Naive thymus-derived CD4-positive, alpha-beta T cell (primary cell): ENCODE data around the gene CCNYL1. TPM values are rescaled to one million over a fixed set of nuclear protein-coding genes. Genes with fewer than 3 reads are reported as not detected.

Source experiments
- ATAC-seq: fragments of 150-1000 bp; cut with Tn5 transposase; 2 replicates; pipeline ENCODE4 v1.10.0; 2021; ENCODE audit warnings: mild to moderate bottlenecking, moderate library complexity
- CTCF ChIA-PET: fragments of 350-600 bp; sonication (Branson Sonifier 250); formaldehyde crosslinking; loops from one replicate; lab custom pipeline; 2021; ENCODE audit warnings: antibody characterized with exemption; lab: Charles Lee
- POLR2A ChIA-PET: fragments of 350-600 bp; sonication (Branson Sonifier 250); formaldehyde crosslinking; loops from one replicate; lab custom pipeline; 2021; ENCODE audit warnings: antibody characterized with exemption, inconsistent platforms; lab: Charles Lee
- DNase-seq, 9 donors: peaks; one replicate each; pipeline versions ENCODE4 v3.0.0 to v3.0.0-alpha.2; 2020 to 2022; ENCODE audit warnings: mixed read lengths in 1 of 9
- H3K27ac ChIP-seq: one replicate; pipeline ENCODE4 v1.7.0; 2013; ENCODE audit warnings: mild to moderate bottlenecking, low read depth, low read length, moderate library complexity
- H3K27me3 ChIP-seq, 2 donors: one replicate each; pipeline ENCODE4 v1.7.0; 2013; ENCODE audit warnings: low read length in 2 of 2, mild to moderate bottlenecking in 2 of 2, moderate library complexity in 2 of 2; ENCODE audit not compliant: control insufficient read depth in 2 of 2, insufficient read depth in 2 of 2
- H3K36me3 ChIP-seq, 3 experiments: 1 replicate in 2 of 3; 2 replicates in 1 of 3; pipeline ENCODE4 v1.7.0; 2013; ENCODE audit warnings: low read length in 3 of 3, mild to moderate bottlenecking in 3 of 3, moderate library complexity in 1 of 3; ENCODE audit not compliant: insufficient read depth in 3 of 3, control insufficient read depth in 2 of 3
- H3K4me1 ChIP-seq, 2 donors: one replicate each; pipeline ENCODE4 v1.7.0; 2013; ENCODE audit warnings: low read length in 2 of 2, mild to moderate bottlenecking in 2 of 2, moderate library complexity in 1 of 2; ENCODE audit not compliant: control insufficient read depth in 2 of 2, insufficient read depth in 2 of 2
- H3K4me3 ChIP-seq: 2 replicates; pipeline ENCODE4 v1.7.0; 2013; ENCODE audit warnings: mild to moderate bottlenecking, low read length
- H3K9me3 ChIP-seq, 3 experiments: 1 replicate in 2 of 3; 2 replicates in 1 of 3; pipeline ENCODE4 v1.7.0; 2013; ENCODE audit warnings: low read length in 3 of 3; ENCODE audit not compliant: control insufficient read depth in 2 of 3
- H3K27ac Mint-ChIP-seq, 9 donors: one replicate each; pipeline ENCODE4 v1.8.0; 2020 to 2022; ENCODE audit warnings: mixed read lengths in 9 of 9, mild to moderate bottlenecking in 8 of 9, moderate library complexity in 5 of 9, inconsistent platforms in 2 of 9
- H3K27me3 Mint-ChIP-seq, 5 donors: one replicate each; pipeline ENCODE4 v1.8.0; 2021 to 2022; ENCODE audit warnings: mixed read lengths in 5 of 5, mild to moderate bottlenecking in 1 of 5
- H3K36me3 Mint-ChIP-seq, 5 donors: one replicate each; pipeline ENCODE4 v1.8.0; 2020 to 2022; ENCODE audit warnings: mixed read lengths in 5 of 5, mild to moderate bottlenecking in 3 of 5, inconsistent platforms in 1 of 5
- H3K4me1 Mint-ChIP-seq, 7 donors: one replicate each; pipeline ENCODE4 v1.8.0; 2020 to 2022; ENCODE audit warnings: mixed read lengths in 7 of 7, mild to moderate bottlenecking in 3 of 7, inconsistent platforms in 1 of 7
- H3K4me3 Mint-ChIP-seq, 10 donors: one replicate each; pipeline ENCODE4 v1.8.0; 2020 to 2022; ENCODE audit warnings: mild to moderate bottlenecking in 10 of 10, mixed read lengths in 10 of 10, moderate library complexity in 6 of 10, inconsistent platforms in 2 of 10
- H3K9me3 Mint-ChIP-seq, 11 donors: one replicate each; pipeline ENCODE4 v1.8.0; 2020 to 2022; ENCODE audit warnings: mixed read lengths in 11 of 11, mild to moderate bottlenecking in 4 of 11, inconsistent platforms in 1 of 11, moderate library complexity in 1 of 11
- intact Hi-C, 2 donors: fragments of 100-400 bp; cut with micrococcal nuclease; formaldehyde crosslinking; loops; one replicate each; pipeline ENCODE4 v1.15.1; 2023
- polyA plus RNA-seq, 2 donors: library from polyadenylated mRNA; unstranded; fragments of 300-500 nt; fragmentation: Illumina TruSeq; gene quantifications; one replicate each; pipeline ENCODE4 v1.2.3, GENCODE V29; 2021
- total RNA-seq, 6 experiments: library from RNA in 5 of 6; stranded (reverse) in 5 of 6; gene quantifications; 1 replicate in 5 of 6; 2 replicates in 1 of 6; pipeline ENCODE4 v1.2.3 and lab custom pipeline; 2021 to 2026

The CCNYL1 gene
- total and polyA plus RNA-seq, 7 experiments from 2014 or later: 1.7 to 16.7 (median 9.5) TPM

- H3K36me3 Mint-ChIP-seq: no peaks in the 10 kb centered on the region
- no peaks in the 10 kb centered on the region for H3K9me3 ChIP-seq
- ATAC-seq (peak; percentile 3), DNase-seq (peak in 4 of 9 donors; percentile 11 to 48 (median 27))
- H3K4me1 ChIP-seq: peaks cover 20 to 24% of the 10 kb centered on the region in 2 donors
- H3K36me3 ChIP-seq: no peaks in the 10 kb centered on the region
- H3K27me3 ChIP-seq: peaks cover 0 to 3% of the 10 kb centered on the region in 2 donors
- intact Hi-C loops: loop anchor here (1.0 to 5.0 kb wide), 7 partner anchors 58 to 498 kb away; partner anchors contain the start of genes METTL21A (in 2 of the 2), CCNYL1 (in 1 of the 2), CREB1 (in 1 of the 2) and PIKFYVE (in 1 of the 2)
- ChIA-PET POLR2A (interaction anchor here (1.5 kb wide), 2 partner anchors 57 to 58 kb away, joined by 3 to 5 read pairs; partner anchors contain the start of gene CCNYL1), CTCF (interaction anchor here (0.5 to 1.3 kb wide), 2 partner anchors 23 to 252 kb away, joined by 3 read pairs; no protein-coding TSS in a partner anchor)
- peaks cover 22 to 70% (median 26%) of the 10 kb centered on the region in 5 donors for H3K27me3 Mint-ChIP-seq
- H3K27ac Mint-ChIP-seq: no peak overlapping the region
- H3K27ac ChIP-seq: no peak overlapping the region
- peaks cover 0 to 1% (median 0%) of the 10 kb centered on the region in 11 donors for H3K9me3 Mint-ChIP-seq
- H3K4me3 ChIP-seq: peak overlapping the region; percentile 63
- H3K4me1 Mint-ChIP-seq: peaks cover 9 to 37% (median 29%) of the 10 kb centered on the region in 7 donors
- peak overlapping the region; percentile 82 to 97 (median 86) for H3K4me3 Mint-ChIP-seq
Observed at GRCh38 chr2:207768866-207769596, 57.6 kb downstream of the CCNYL1 start.

DNA sequence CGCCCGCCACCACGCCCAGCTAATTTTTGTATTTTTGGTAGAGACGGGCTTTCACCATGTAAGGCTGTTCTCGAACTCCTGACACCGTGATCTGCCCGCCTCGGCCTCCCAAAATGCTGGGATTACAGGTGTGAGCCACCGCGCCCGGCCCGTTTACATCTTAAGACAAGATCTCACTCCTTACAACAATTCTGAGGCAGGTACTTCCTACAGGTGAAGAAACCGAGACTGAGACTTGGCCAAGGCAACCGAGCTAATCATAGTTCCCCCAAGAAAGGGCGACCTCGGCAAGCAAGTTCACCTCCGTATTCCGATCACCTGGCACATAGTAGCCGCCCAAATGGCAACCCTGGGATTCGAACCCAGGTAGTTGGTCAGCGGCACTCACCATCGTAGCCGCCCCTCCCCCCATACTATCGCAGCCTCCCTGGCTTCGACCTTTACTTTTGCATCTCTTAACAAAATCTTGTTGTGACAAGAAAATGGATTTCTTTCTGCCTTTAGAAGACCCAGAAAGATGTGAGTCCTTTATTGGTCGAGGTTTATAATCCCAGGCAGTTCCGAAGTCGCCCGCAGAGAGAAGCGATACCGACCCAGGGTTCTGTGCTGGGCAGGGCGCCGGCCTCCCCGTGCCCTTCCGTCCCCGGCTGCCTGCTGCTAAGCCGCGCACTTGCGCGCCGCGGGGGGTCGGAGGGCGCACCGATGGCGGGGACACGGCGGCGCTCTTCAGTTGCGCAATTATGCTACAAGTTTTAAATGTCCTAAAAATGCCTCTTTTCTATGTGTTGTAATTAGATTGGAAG lies 59.4 kb downstream of the CCNYL1 start:
- Histone ChIP-seq H3K27ac (no peak overlapping the region), H3K4me1 (peaks cover 20 to 24% of the 10 kb centered on the region in 2 donors), H3K4me3 (peak overlapping the region; percentile 63), H3K36me3 (no peaks in the 10 kb centered on the region), H3K27me3 (peaks cover 0 to 3% of the 10 kb centered on the region in 2 donors), H3K9me3 (no peaks in the 10 kb centered on the region)
- peak overlapping the region; percentile 87 to 98 (median 94) for H3K4me3 Mint-ChIP-seq
- H3K27ac Mint-ChIP-seq: peak overlapping the region in 3 of 9 donors; percentile 20 to 47 (median 31)
- intact Hi-C loops: loop anchor here in 1 of 2 donors (1.0 kb wide), 1 partner anchor 60 kb away; the partner anchor contains the start of gene CCNYL1
- POLR2A ChIA-PET: interaction anchor here (1.5 kb wide), 2 partner anchors 59 to 60 kb away, joined by 3 to 5 read pairs; partner anchors contain the start of gene CCNYL1
- peaks cover 8 to 55% (median 17%) of the 10 kb centered on the region in 5 donors for H3K27me3 Mint-ChIP-seq
- peak in 1 of 9 donors; percentile 10 for DNase-seq
- H3K4me1 Mint-ChIP-seq: peaks cover 9 to 37% (median 29%) of the 10 kb centered on the region in 7 donors
- no peaks in the 10 kb centered on the region for H3K36me3 Mint-ChIP-seq
- H3K9me3 Mint-ChIP-seq: peaks cover 0 to 1% (median 0%) of the 10 kb centered on the region in 11 donors
- CTCF ChIA-PET: interaction anchor here (1.1 to 1.3 kb wide), 2 partner anchors 25 to 270 kb away, joined by 3 to 5 read pairs; no protein-coding TSS in a partner anchor
- ATAC-seq: no peak

- peaks cover 0 to 3% of the 10 kb centered on the region in 2 donors for H3K27me3 ChIP-seq
- POLR2A ChIA-PET: no interaction called here
- ATAC-seq: no peak
- intact Hi-C loops: no loop called here
- no peak overlapping the region for H3K27ac ChIP-seq
- no peak overlapping the region for H3K4me3 ChIP-seq
- CTCF ChIA-PET: no interaction called here
- DNase-seq: no peak
- Mint-ChIP-seq H3K4me1 (peaks cover 9 to 34% (median 28%) of the 10 kb centered on the region in 7 donors), H3K9me3 (peaks cover 0 to 1% (median 0%) of the 10 kb centered on the region in 11 donors), H3K27ac (peak overlapping the region in 1 of 9 donors; percentile 6), H3K36me3 (no peaks in the 10 kb centered on the region), H3K4me3 (peak overlapping the region in 8 of 10 donors; percentile 8 to 97 (median 64)), H3K27me3 (peaks cover 4 to 50% (median 12%) of the 10 kb centered on the region in 5 donors)
- no peaks in the 10 kb centered on the region for H3K36me3 ChIP-seq
- no peaks in the 10 kb centered on the region for H3K9me3 ChIP-seq
- H3K4me1 ChIP-seq: peaks cover 20 to 24% of the 10 kb centered on the region in 2 donors
Observed at GRCh38 chr2:207771421-207771820, 60.0 kb downstream of the CCNYL1 start.

DNA sequence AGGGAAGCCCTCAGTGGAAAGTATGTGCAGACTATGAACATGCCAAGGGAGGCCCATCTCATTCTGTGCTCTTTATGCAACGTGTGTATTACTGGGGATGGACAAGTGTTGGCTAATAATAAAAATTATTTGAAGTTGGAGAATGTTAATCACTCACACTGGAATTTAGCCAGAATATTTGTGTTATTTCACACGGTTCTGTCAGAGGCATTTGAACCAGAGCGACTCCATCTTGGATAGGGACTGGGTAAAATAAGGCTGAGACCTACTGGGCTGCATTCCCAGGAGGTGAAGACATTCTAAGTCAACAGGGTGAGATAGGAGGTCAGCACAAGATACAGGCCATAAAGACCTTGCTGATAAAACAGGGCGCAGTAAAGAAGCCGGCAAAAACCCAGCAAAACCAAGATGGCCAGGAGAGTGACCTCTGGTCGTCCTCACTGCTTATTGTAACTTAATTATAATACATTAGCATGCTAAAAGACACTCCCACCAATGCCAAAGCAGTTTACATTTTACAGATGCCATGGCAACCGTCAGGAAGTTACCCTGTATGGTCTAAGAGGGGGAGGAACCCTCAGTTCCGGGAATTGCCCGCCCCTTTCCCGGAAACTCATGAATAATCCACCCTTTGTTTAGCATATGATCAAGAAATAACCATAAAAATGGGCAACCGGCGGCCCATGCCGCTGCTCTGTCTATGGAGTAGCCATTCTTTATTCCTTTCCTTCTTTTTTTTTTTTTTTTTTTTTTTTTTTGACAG lies 60.8 kb downstream of the CCNYL1 start:
- Mint-ChIP-seq H3K36me3 (no peaks in the 10 kb centered on the region), H3K4me3 (peak overlapping the region in 1 of 10 donors; percentile 38), H3K4me1 (peaks cover 5 to 28% (median 26%) of the 10 kb centered on the region in 7 donors), H3K27ac (no peak overlapping the region), H3K9me3 (no peaks in the 10 kb centered on the region), H3K27me3 (peaks cover 4 to 44% (median 5%) of the 10 kb centered on the region in 5 donors)
- ChIA-PET POLR2A (no interaction called here), CTCF (no interaction called here)
- Histone ChIP-seq H3K27me3 (peaks cover 0 to 3% of the 10 kb centered on the region in 2 donors), H3K27ac (no peak overlapping the region), H3K4me3 (no peak overlapping the region), H3K4me1 (peaks cover 20% of the 10 kb centered on the region in 2 donors), H3K9me3 (no peaks in the 10 kb centered on the region), H3K36me3 (no peaks in the 10 kb centered on the region)
- intact Hi-C loops: no loop called here
- DNase-seq (peak in 2 of 9 donors; percentile 13 to 18), ATAC-seq (no peak)

DNA sequence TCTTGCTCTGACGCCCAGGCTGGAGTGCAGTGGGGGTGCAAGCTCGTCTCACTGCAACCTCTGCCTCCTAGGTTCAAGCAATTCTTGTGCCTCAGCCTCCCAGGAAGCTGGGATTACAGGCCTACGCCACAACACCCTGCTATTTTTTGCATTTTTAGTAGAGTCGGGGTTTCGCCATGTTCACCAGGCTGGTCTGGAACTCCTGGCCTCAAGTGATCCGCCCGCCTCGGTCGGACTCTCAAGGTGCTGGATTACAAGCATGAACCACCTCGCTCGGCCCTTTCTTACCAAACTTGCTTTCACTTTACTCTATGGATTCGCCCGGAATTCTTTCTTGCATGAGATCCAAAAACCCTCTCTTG lies 61.4 kb downstream of the CCNYL1 start:
- ChIA-PET CTCF (no interaction called here), POLR2A (no interaction called here)
- H3K4me1 ChIP-seq: peaks cover 16 to 17% of the 10 kb centered on the region in 2 donors
- H3K4me3 Mint-ChIP-seq: no peak overlapping the region
- H3K27me3 ChIP-seq: peaks cover 0 to 3% of the 10 kb centered on the region in 2 donors
- peaks cover 0 to 23% (median 20%) of the 10 kb centered on the region in 7 donors for H3K4me1 Mint-ChIP-seq
- peaks cover 0 to 38% (median 0%) of the 10 kb centered on the region in 5 donors for H3K27me3 Mint-ChIP-seq
- DNase-seq (no peak), ATAC-seq (no peak)
- H3K9me3 Mint-ChIP-seq: no peaks in the 10 kb centered on the region
- no peaks in the 10 kb centered on the region for H3K36me3 ChIP-seq
- no peaks in the 10 kb centered on the region for H3K9me3 ChIP-seq
- no peak overlapping the region for H3K4me3 ChIP-seq
- intact Hi-C loops: no loop called here
- H3K27ac ChIP-seq: no peak overlapping the region
- no peaks in the 10 kb centered on the region for H3K36me3 Mint-ChIP-seq
- H3K27ac Mint-ChIP-seq: no peak overlapping the region

GRCh38 chr2:207775473-207775872 lies 64.0 kb downstream of the CCNYL1 start:
- H3K27me3 Mint-ChIP-seq: peaks cover 0 to 27% (median 0%) of the 10 kb centered on the region in 5 donors
- H3K27me3 ChIP-seq: no peaks in the 10 kb centered on the region
- H3K9me3 ChIP-seq: no peaks in the 10 kb centered on the region
- no peak overlapping the region for H3K4me3 Mint-ChIP-seq
- H3K4me1 ChIP-seq: peaks cover 4% of the 10 kb centered on the region in 2 donors
- H3K4me1 Mint-ChIP-seq: peaks cover 0 to 9% (median 6%) of the 10 kb centered on the region in 7 donors
- POLR2A ChIA-PET: no interaction called here
- no peaks in the 10 kb centered on the region for H3K36me3 Mint-ChIP-seq
- intact Hi-C loops: no loop called here
- CTCF ChIA-PET: no interaction called here
- no peaks in the 10 kb centered on the region for H3K9me3 Mint-ChIP-seq
- no peaks in the 10 kb centered on the region for H3K36me3 ChIP-seq
- DNase-seq (no peak), ATAC-seq (no peak)
- H3K27ac ChIP-seq: no peak overlapping the region
- no peak overlapping the region for H3K27ac Mint-ChIP-seq
- H3K4me3 ChIP-seq: no peak overlapping the region
